K562 (cell line): ENCODE data around the gene CDR2L. TPM values are rescaled to one million over a fixed set of nuclear protein-coding genes. Genes with fewer than 3 reads are reported as not detected.

ENCODE experiments used
- ARID2 ChIP-seq: fragments of 450-650 bp; IDR thresholded peaks from 2 replicates; pipeline ENCODE4 v1.6.1; 2017; ENCODE audit warnings: antibody characterized with exemption, mild to moderate bottlenecking
- ATF1 ChIP-seq, 2 experiments: fragments of 450-650 bp in 1 of 2; IDR thresholded peaks; 2 replicates each; pipeline ENCODE4 v1.6.1; 2016; ENCODE audit warnings: missing compliant biosample characterization in 1 of 2, missing genetic modification characterization in 1 of 2
- CREB3L1 ChIP-seq: fragments of 450-650 bp; IDR thresholded peaks from 2 replicates; pipeline ENCODE4 v1.6.1; 2014; ENCODE audit warnings: low read depth, mild to moderate bottlenecking, moderate library complexity, borderline replicate concordance
- EGR1 ChIP-seq: fragments of 450-650 bp; conservative IDR thresholded peaks from 2 replicates; pipeline ENCODE4 v1.6.1; 2017; ENCODE audit warnings: mild to moderate bottlenecking
- EHMT2 ChIP-seq: fragments of 450-650 bp; IDR thresholded peaks from 2 replicates; pipeline ENCODE4 v1.6.1; 2018; ENCODE audit warnings: antibody characterized with exemption
- FOSL1 ChIP-seq: fragments of 200-800 bp; sonication (Bioruptor generic); conservative IDR thresholded peaks from 2 replicates; pipeline ENCODE4 v1.6.1; 2016; ENCODE audit warnings: missing genetic modification characterization, missing compliant biosample characterization
- HEY1 ChIP-seq: fragments of 250-450 bp; sonication (Bioruptor Pico); IDR thresholded peaks from 2 replicates; pipeline ENCODE4 v1.5.0; 2020; ENCODE audit warnings: mild to moderate bottlenecking, moderate library complexity, borderline replicate concordance
- HLTF ChIP-seq: fragments of 450-650 bp; IDR thresholded peaks from 2 replicates; pipeline ENCODE4 v1.6.1; 2016
- MTA1 ChIP-seq: fragments of 450-650 bp; IDR thresholded peaks from 2 replicates; pipeline ENCODE4 v1.6.1; 2017; ENCODE audit warnings: borderline replicate concordance
- RB1 ChIP-seq: fragments of 450-650 bp; IDR thresholded peaks from 2 replicates; pipeline ENCODE4 v1.6.1; 2017; ENCODE audit warnings: low read depth, mild to moderate bottlenecking
- RBFOX2 ChIP-seq: fragments of 200-400 bp; formaldehyde crosslinking; IDR thresholded peaks from 2 replicates; pipeline ENCODE4 v1.6.1; 2017; ENCODE audit warnings: low read depth, mild to moderate bottlenecking, low read length, moderate library complexity
- SNAPC5 ChIP-seq: fragments of 250-450 bp; sonication (Bioruptor Pico); IDR thresholded peaks from 2 replicates; pipeline ENCODE4 v1.8.0; 2021; ENCODE audit warnings: moderate library complexity, mild to moderate bottlenecking, inconsistent platforms
- SP2 ChIP-seq: IDR thresholded peaks from 2 replicates; pipeline ENCODE4 v1.6.1; 2011; ENCODE audit warnings: mild to moderate bottlenecking, low read depth, low read length, moderate library complexity; ENCODE audit not compliant: poor library complexity, severe bottlenecking; ENCODE audit errors: extremely low read depth
- TEAD1 ChIP-seq, 2 experiments: fragments of 450-650 bp in 1 of 2; sonication (generic) in 1 of 2; formaldehyde crosslinking; IDR thresholded peaks; 2 replicates each; pipeline versions ENCODE4 v1.4.0 to v1.8.0; 2020 to 2022; ENCODE audit warnings: mild to moderate bottlenecking in 2 of 2, missing genetic modification reagents in 1 of 2
- YY1 ChIP-seq, 3 experiments: IDR thresholded peaks; 2 replicates each; pipeline ENCODE4 v1.6.1; 2011; ENCODE audit warnings: low read length in 2 of 3, mild to moderate bottlenecking in 2 of 3, moderate library complexity in 2 of 3, borderline replicate concordance in 1 of 3, control low read depth in 1 of 3, low read depth in 1 of 3; ENCODE audit not compliant: insufficient read depth in 3 of 3, insufficient replicate concordance in 2 of 3, control insufficient read depth in 1 of 3, insufficient read length in 1 of 3; ENCODE audit errors: extremely low read depth in 1 of 3
- ZBTB17 ChIP-seq: fragments of 450-650 bp; formaldehyde crosslinking; IDR thresholded peaks from 2 replicates; pipeline ENCODE4 v1.4.0; 2020; ENCODE audit warnings: mild to moderate bottlenecking
- ZNF23 ChIP-seq: fragments of 250-450 bp; sonication (Bioruptor Pico); IDR thresholded peaks from 2 replicates; pipeline ENCODE4 v1.4.0; 2020; ENCODE audit warnings: mild to moderate bottlenecking
- ZNF830 ChIP-seq: fragments of 250-450 bp; sonication (Bioruptor Pico); IDR thresholded peaks from 2 replicates; pipeline ENCODE4 v1.5.0; 2021; ENCODE audit warnings: mild to moderate bottlenecking
- polyA plus RNA-seq, 8 experiments: library from polyadenylated mRNA; depleted of rRNA in 4 of 8; stranded (reverse) in 5 of 8; unstranded in 3 of 8; fragments of >200 nt; fragmentation: Nextera tagmentation in 2 of 8; fragmentation: Illumina TruSeq in 1 of 8; extraction: Ambion mirVana in 2 of 8; extraction: Trizol in 1 of 8; gene quantifications; 2 replicates each; pipeline versions ENCODE4 v1.2.1 to v1.2.3, GENCODE V29; 2011 to 2014; ENCODE audit warnings: inconsistent platforms in 1 of 8, missing spikeins in 1 of 8
- total RNA-seq, 7 experiments: library from RNA; depleted of rRNA in 6 of 7; stranded (reverse); fragments of >200 nt in 6 of 7; fragmentation: Illumina TruSeq in 2 of 7; extraction: Trizol in 2 of 7; gene quantifications; 2 replicates each; pipeline versions ENCODE4 v1.2.1 to v1.2.3, GENCODE V29; 2011 to 2021; ENCODE audit warnings: low replicate concordance in 1 of 7

Gene CDR2L
- total and polyA plus RNA-seq, 9 of the 15 experiments (the other 6 are each of a cell fraction or from before 2014, with no cell fraction given), result 2.7 to 16.0 (median 7.3) TPM

- TF ChIP-seq TEAD1 (CRISPR knock-in tag; IDR thresholded peaks at IDR 0.05), result peak in 1 of 2 experiments; percentile 88; a peak in 2 of 4 replicates
- peak; percentile 100 for TF ChIP-seq CREB3L1
- TF ChIP-seq ZNF23 (CRISPR knock-in tag), result no peak
- no peak for TF ChIP-seq ZBTB17 (CRISPR knock-in tag)
- no peak for TF ChIP-seq SP2
- peak; percentile 41; the same call in 1 of the 2 replicates for TF ChIP-seq EHMT2
- peak; percentile 79 for TF ChIP-seq HLTF
- no peak for TF ChIP-seq ATF1 (CRISPR knock-in tag; IDR thresholded peaks at IDR 0.05)
- peak; percentile 55 for TF ChIP-seq ATF1 (tag; IDR thresholded peaks at IDR 0.05)
- peak; percentile 81 for TF ChIP-seq RB1
- TF ChIP-seq YY1 (IDR thresholded peaks at IDR 0.05; ENCODE audit: borderline replicate concordance in 1 of 3, control insufficient read depth in 1 of 3, extremely low read depth in 1 of 3, insufficient read depth in 3 of 3, insufficient read length in 1 of 3, insufficient replicate concordance in 2 of 3, low read depth in 1 of 3, low read length in 2 of 3), result peak in 2 of 3 experiments; percentile 17 to 30
- no peak for TF ChIP-seq ZNF830
- TF ChIP-seq FOSL1 (tag), result no peak
- TF ChIP-seq RBFOX2, result peak; percentile 28; the same call in 1 of the 2 replicates
- TF ChIP-seq HEY1 (CRISPR knock-in tag), result no peak
- TF ChIP-seq SNAPC5 (CRISPR knock-in tag), result no peak
- TF ChIP-seq MTA1, result peak; percentile 82
- peak; percentile 30 for TF ChIP-seq EGR1
- 0 out of 2 replicates have a peak, but pooled peaks have one; percentile 42 for TF ChIP-seq ARID2
Observed at GRCh38 chr17:74960570-74961342, 26.7 kb upstream of the CDR2L start (continued).
